Breast epithelium (tissue), 3 donors: Measurements from ENCODE around the gene NKIRAS1.

Experiments used
- CTCF ChIP-seq, 3 donors: fragments of 450-650 bp; IDR thresholded peaks; one replicate each; pipeline ENCODE4 v1.5.1; 2016 to 2017; ENCODE audit warnings: antibody characterized with exemption in 3 of 3, mild to moderate bottlenecking in 3 of 3, moderate library complexity in 3 of 3
- POLR2A ChIP-seq: fragments of 450-650 bp; IDR thresholded peaks from one replicate; pipeline ENCODE4 v1.6.1; 2016; ENCODE audit warnings: antibody characterized with exemption, mild to moderate bottlenecking, moderate library complexity

- no peak for TF ChIP-seq POLR2A
- no peak for TF ChIP-seq CTCF (IDR thresholded peaks at IDR 0.05)
Measured at GRCh38 chr3:23953523-23953922, 36.7 kb upstream of the NKIRAS1 start.
